DND-41 (cell line): ENCODE measurements around the gene CCL15.

Experiments used
- EZH2 ChIP-seq: IDR thresholded peaks from 3 replicates; pipeline ENCODE4 v1.6.1; 2012; ENCODE audit warnings: borderline replicate concordance, low read depth, mild to moderate bottlenecking, moderate library complexity, low read length, inconsistent platforms; ENCODE audit not compliant: severe bottlenecking
- TF ChIP-seq, protein P1 (sequence below): IDR thresholded peaks from 2 replicates; pipeline ENCODE4 v1.5.1; 2012; ENCODE audit warnings: borderline replicate concordance, low read length, moderate library complexity, mild to moderate bottlenecking; ENCODE audit not compliant: poor library complexity, severe bottlenecking; ENCODE audit errors: extremely low read depth

DNA sequence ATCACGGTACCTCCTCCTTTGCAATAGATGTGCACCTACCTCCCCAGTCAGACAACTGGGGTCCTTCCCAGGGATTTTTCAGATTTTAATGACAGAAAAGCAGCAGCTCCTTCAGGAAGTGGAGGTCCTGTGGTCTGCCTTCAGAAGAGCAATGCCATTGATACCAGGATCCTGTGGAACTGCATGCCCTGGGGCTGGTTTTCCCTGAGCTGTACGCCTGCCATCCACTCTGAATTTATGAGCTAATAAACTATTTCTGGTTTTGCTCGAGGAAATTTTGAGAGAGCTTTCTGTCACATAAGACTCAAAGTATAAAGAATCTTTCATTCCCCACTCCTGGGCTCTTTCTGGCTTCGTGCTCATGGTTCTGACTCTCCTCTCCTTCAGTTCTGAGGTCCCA is 26.4 kb upstream of the CCL15 start:
- TF ChIP-seq, protein P1, sequence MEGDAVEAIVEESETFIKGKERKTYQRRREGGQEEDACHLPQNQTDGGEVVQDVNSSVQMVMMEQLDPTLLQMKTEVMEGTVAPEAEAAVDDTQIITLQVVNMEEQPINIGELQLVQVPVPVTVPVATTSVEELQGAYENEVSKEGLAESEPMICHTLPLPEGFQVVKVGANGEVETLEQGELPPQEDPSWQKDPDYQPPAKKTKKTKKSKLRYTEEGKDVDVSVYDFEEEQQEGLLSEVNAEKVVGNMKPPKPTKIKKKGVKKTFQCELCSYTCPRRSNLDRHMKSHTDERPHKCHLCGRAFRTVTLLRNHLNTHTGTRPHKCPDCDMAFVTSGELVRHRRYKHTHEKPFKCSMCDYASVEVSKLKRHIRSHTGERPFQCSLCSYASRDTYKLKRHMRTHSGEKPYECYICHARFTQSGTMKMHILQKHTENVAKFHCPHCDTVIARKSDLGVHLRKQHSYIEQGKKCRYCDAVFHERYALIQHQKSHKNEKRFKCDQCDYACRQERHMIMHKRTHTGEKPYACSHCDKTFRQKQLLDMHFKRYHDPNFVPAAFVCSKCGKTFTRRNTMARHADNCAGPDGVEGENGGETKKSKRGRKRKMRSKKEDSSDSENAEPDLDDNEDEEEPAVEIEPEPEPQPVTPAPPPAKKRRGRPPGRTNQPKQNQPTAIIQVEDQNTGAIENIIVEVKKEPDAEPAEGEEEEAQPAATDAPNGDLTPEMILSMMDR, result no peak
- no peak for TF ChIP-seq EZH2
